Mucosa of rectum (tissue), 2 donors: ENCODE data around the gene EIF1AY.
"Not testable (repeated sequence)": the region's sequence is repeated elsewhere in the genome, so short reads cannot be mapped to it uniquely, and the experiment has no call there.

Experiments used
- H3K27ac ChIP-seq, 2 donors: one replicate each; pipeline ENCODE4 v1.7.0; 2013; ENCODE audit warnings: inconsistent platforms in 2 of 2, low read depth in 2 of 2, low read length in 2 of 2
- H3K27me3 ChIP-seq, 2 donors: one replicate each; pipeline ENCODE4 v1.7.0; 2013; ENCODE audit warnings: low read length in 2 of 2; ENCODE audit not compliant: control insufficient read depth in 2 of 2, insufficient read depth in 2 of 2
- H3K36me3 ChIP-seq, 2 donors: one replicate each; pipeline ENCODE4 v1.7.0; 2013; ENCODE audit warnings: low read length in 2 of 2; ENCODE audit not compliant: control insufficient read depth in 2 of 2, insufficient read depth in 2 of 2
- H3K4me1 ChIP-seq, 2 donors: one replicate each; pipeline ENCODE4 v1.7.0; 2013; ENCODE audit warnings: low read length in 2 of 2, mild to moderate bottlenecking in 1 of 2; ENCODE audit not compliant: control insufficient read depth in 2 of 2, insufficient read depth in 2 of 2
- H3K4me3 ChIP-seq, 2 donors: one replicate each; pipeline ENCODE4 v1.7.0; 2013; ENCODE audit warnings: low read length in 2 of 2
- H3K9ac ChIP-seq, 2 donors: one replicate each; pipeline ENCODE4 v1.7.0; 2013; ENCODE audit warnings: low read length in 2 of 2, low read depth in 1 of 2, mild to moderate bottlenecking in 1 of 2
- H3K9me3 ChIP-seq, 2 donors: one replicate each; pipeline ENCODE4 v1.7.0; 2013; ENCODE audit warnings: low read length in 2 of 2; ENCODE audit not compliant: control insufficient read depth in 2 of 2
- donor health status: healthy.
- donor health status: Normal muscosa, but diverticular disease.

Gene EIF1AY

GRCh38 chrY:20575531-20576121 lies at the start of gene EIF1AY:
Gene EIF1AY, plus strand, starts transcription at chrY:20575776. Its CDS starts 96 bp downstream, at chrY:20575872.
- H3K4me1 ChIP-seq, result no peaks in the 10 kb centered on the region
- no peak within 1 kb of the TSS for H3K9ac ChIP-seq
- H3K27ac ChIP-seq, result no peak within 1 kb of the TSS
- H3K9me3 ChIP-seq, result no peaks in the 10 kb centered on the region
- no peaks in the 10 kb centered on the region for H3K36me3 ChIP-seq
- no peaks in the 10 kb centered on the region for H3K27me3 ChIP-seq
- no peak within 1 kb of the TSS for H3K4me3 ChIP-seq

GRCh38 chrY:20528435-20528834 lies 47.1 kb upstream of the EIF1AY start:
- Histone ChIP-seq H3K9me3 (no peaks in the 10 kb centered on the region), H3K27ac (no peak overlapping the region), H3K4me1 (no peaks in the 10 kb centered on the region), H3K36me3 (no peaks in the 10 kb centered on the region), H3K4me3 (no peak overlapping the region), H3K27me3 (no peaks in the 10 kb centered on the region), H3K9ac (no peak overlapping the region)

- Histone ChIP-seq H3K27ac (no peak overlapping the region), H3K9ac (no peak overlapping the region), H3K4me1 (no peaks in the 10 kb centered on the region), H3K27me3 (no peaks in the 10 kb centered on the region), H3K4me3 (no peak overlapping the region), H3K36me3 (no peaks in the 10 kb centered on the region), H3K9me3 (no peaks in the 10 kb centered on the region)
Measured at GRCh38 chrY:20538186-20538585, 37.4 kb upstream of the EIF1AY start.

- Histone ChIP-seq H3K4me3 (no peak overlapping the region), H3K4me1 (no peaks in the 10 kb centered on the region), H3K9me3 (no peaks in the 10 kb centered on the region), H3K9ac (no peak overlapping the region), H3K27ac (no peak overlapping the region), H3K27me3 (no peaks in the 10 kb centered on the region), H3K36me3 (no peaks in the 10 kb centered on the region)
Measured at GRCh38 chrY:20538933-20539332, 36.6 kb upstream of the EIF1AY start.

- Histone ChIP-seq H3K36me3 (no peaks in the 10 kb centered on the region), H3K9ac (no peak overlapping the region), H3K27ac (no peak overlapping the region), H3K4me3 (no peak overlapping the region), H3K9me3 (no peaks in the 10 kb centered on the region), H3K27me3 (no peaks in the 10 kb centered on the region), H3K4me1 (no peaks in the 10 kb centered on the region)
Measured at GRCh38 chrY:20544451-20544960, 31.1 kb upstream of the EIF1AY start.

- Histone ChIP-seq H3K27ac (no peak overlapping the region), H3K4me3 (no peak overlapping the region)
Measured at GRCh38 chrY:20546071-20546470, 29.5 kb upstream of the EIF1AY start.

GRCh38 chrY:20549289-20549688 lies 26.3 kb upstream of the EIF1AY start:
- no peaks in the 10 kb centered on the region for H3K27me3 ChIP-seq
- no peaks in the 10 kb centered on the region for H3K9me3 ChIP-seq
- H3K36me3 ChIP-seq, result no peaks in the 10 kb centered on the region

More at GRCh38 chrY:20546071-20546470, 29.5 kb upstream of the EIF1AY start:
- Histone ChIP-seq H3K4me1 (no peaks in the 10 kb centered on the region), H3K9me3 (no peaks in the 10 kb centered on the region), H3K27me3 (no peaks in the 10 kb centered on the region), H3K36me3 (no peaks in the 10 kb centered on the region), H3K9ac (no peak overlapping the region)

GRCh38 chrY:20551840-20552239 lies 23.7 kb upstream of the EIF1AY start:
- Histone ChIP-seq H3K4me1 (no peaks in the 10 kb centered on the region), H3K4me3 (no peak overlapping the region), H3K27ac (no peak overlapping the region), H3K9me3 (no peaks in the 10 kb centered on the region), H3K9ac (no peak overlapping the region), H3K27me3 (no peaks in the 10 kb centered on the region), H3K36me3 (no peaks in the 10 kb centered on the region)

More at GRCh38 chrY:20549289-20549688, 26.3 kb upstream of the EIF1AY start:
- Histone ChIP-seq H3K4me3 (no peak overlapping the region), H3K9ac (no peak overlapping the region), H3K4me1 (no peaks in the 10 kb centered on the region), H3K27ac (no peak overlapping the region)

- H3K9ac ChIP-seq, H3K4me1 ChIP-seq, H3K27ac ChIP-seq, H3K36me3 ChIP-seq, H3K4me3 ChIP-seq, H3K9me3 ChIP-seq, H3K27me3 ChIP-seq: not testable (repeated sequence)
Measured at GRCh38 chrY:20552764-20553323, 22.7 kb upstream of the EIF1AY start.

GRCh38 chrY:20555820-20556219 lies 19.8 kb upstream of the EIF1AY start:
- Histone ChIP-seq H3K9me3 (no peaks in the 10 kb centered on the region), H3K4me1 (no peaks in the 10 kb centered on the region), H3K27ac (no peak overlapping the region), H3K36me3 (no peaks in the 10 kb centered on the region), H3K27me3 (no peaks in the 10 kb centered on the region), H3K9ac (no peak overlapping the region), H3K4me3 (no peak overlapping the region)
